ENCODE data around the gene CDK18. TPM values are rescaled to one million over a fixed set of nuclear protein-coding genes. Genes with fewer than 3 reads are reported as not detected.

The CDK18 gene
- total and polyA plus RNA-seq, 10 of the 15 experiments (the other 5 are each of a cell fraction or from before 2014, with no cell fraction given), result 0.13 to 4.4 (median 0.52) TPM; not detected in 2

GRCh38 chr1:205492201-205492667 is 12.2 kb upstream of the CDK18 start (continued):
- TF ChIP-seq, protein P1, sequence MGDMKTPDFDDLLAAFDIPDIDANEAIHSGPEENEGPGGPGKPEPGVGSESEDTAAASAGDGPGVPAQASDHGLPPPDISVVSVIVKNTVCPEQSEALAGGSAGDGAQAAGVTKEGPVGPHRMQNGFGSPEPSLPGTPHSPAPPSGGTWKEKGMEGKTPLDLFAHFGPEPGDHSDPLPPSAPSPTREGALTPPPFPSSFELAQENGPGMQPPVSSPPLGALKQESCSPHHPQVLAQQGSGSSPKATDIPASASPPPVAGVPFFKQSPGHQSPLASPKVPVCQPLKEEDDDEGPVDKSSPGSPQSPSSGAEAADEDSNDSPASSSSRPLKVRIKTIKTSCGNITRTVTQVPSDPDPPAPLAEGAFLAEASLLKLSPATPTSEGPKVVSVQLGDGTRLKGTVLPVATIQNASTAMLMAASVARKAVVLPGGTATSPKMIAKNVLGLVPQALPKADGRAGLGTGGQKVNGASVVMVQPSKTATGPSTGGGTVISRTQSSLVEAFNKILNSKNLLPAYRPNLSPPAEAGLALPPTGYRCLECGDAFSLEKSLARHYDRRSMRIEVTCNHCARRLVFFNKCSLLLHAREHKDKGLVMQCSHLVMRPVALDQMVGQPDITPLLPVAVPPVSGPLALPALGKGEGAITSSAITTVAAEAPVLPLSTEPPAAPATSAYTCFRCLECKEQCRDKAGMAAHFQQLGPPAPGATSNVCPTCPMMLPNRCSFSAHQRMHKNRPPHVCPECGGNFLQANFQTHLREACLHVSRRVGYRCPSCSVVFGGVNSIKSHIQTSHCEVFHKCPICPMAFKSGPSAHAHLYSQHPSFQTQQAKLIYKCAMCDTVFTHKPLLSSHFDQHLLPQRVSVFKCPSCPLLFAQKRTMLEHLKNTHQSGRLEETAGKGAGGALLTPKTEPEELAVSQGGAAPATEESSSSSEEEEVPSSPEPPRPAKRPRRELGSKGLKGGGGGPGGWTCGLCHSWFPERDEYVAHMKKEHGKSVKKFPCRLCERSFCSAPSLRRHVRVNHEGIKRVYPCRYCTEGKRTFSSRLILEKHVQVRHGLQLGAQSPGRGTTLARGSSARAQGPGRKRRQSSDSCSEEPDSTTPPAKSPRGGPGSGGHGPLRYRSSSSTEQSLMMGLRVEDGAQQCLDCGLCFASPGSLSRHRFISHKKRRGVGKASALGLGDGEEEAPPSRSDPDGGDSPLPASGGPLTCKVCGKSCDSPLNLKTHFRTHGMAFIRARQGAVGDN (IDR thresholded peaks at IDR 0.05), result no peak
- TF ChIP-seq SUPT20H (IDR thresholded peaks at IDR 0.05; ENCODE audit: borderline replicate concordance, control insufficient read depth, low read depth, low read length), result no peak

- RAD21 ChIA-PET (ENCODE audit: unreplicated experiment), result interaction anchor here (0.5 to 11.2 kb wide), 6 partner anchors 31 to 220 kb away, joined by 3 to 342 read pairs (median 4); no protein-coding TSS in a partner anchor
- TF ChIP-seq, protein P2, sequence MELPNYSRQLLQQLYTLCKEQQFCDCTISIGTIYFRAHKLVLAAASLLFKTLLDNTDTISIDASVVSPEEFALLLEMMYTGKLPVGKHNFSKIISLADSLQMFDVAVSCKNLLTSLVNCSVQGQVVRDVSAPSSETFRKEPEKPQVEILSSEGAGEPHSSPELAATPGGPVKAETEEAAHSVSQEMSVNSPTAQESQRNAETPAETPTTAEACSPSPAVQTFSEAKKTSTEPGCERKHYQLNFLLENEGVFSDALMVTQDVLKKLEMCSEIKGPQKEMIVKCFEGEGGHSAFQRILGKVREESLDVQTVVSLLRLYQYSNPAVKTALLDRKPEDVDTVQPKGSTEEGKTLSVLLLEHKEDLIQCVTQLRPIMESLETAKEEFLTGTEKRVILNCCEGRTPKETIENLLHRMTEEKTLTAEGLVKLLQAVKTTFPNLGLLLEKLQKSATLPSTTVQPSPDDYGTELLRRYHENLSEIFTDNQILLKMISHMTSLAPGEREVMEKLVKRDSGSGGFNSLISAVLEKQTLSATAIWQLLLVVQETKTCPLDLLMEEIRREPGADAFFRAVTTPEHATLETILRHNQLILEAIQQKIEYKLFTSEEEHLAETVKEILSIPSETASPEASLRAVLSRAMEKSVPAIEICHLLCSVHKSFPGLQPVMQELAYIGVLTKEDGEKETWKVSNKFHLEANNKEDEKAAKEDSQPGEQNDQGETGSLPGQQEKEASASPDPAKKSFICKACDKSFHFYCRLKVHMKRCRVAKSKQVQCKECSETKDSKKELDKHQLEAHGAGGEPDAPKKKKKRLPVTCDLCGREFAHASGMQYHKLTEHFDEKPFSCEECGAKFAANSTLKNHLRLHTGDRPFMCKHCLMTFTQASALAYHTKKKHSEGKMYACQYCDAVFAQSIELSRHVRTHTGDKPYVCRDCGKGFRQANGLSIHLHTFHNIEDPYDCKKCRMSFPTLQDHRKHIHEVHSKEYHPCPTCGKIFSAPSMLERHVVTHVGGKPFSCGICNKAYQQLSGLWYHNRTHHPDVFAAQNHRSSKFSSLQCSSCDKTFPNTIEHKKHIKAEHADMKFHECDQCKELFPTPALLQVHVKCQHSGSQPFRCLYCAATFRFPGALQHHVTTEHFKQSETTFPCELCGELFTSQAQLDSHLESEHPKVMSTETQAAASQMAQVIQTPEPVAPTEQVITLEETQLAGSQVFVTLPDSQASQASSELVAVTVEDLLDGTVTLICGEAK (IDR thresholded peaks at IDR 0.05; ENCODE audit: borderline replicate concordance), result no peak
- TF ChIP-seq ETV6 (conservative IDR thresholded peaks at IDR 0.05 in 1 of 2, IDR thresholded peaks at IDR 0.05 in 1 of 2; ENCODE audit: borderline replicate concordance in 1 of 2, low read depth in 1 of 2) (no peak), MAX (IDR thresholded peaks at IDR 0.05; ENCODE audit: low read depth, low read length) (no peak), RCOR1 (conservative IDR thresholded peaks at IDR 0.05; ENCODE audit: low read depth, low read length) (no peak), ZNF217 (IDR thresholded peaks at IDR 0.05) (no peak)
- TF ChIP-seq, protein P1 (IDR thresholded peaks at IDR 0.05), result no peak
Observed at GRCh38 chr1:205492774-205493173, 11.7 kb upstream of the CDK18 start.

More at GRCh38 chr1:205492774-205493173, 11.7 kb upstream of the CDK18 start:
- WGBS (ENCODE audit: insufficient coverage, insufficient replicate concordance, low lambda C conversion rate, missing lambda C conversion rate), result 3% methylated on average over 7 of the region's 7 CpGs
- Histone ChIP-seq H3K4me3 (no peak overlapping the region), H3K27ac (ENCODE audit: control insufficient read depth, insufficient read depth) (no peak overlapping the region), H3K4me2 (ENCODE audit: control insufficient read depth, insufficient read depth) (no peak overlapping the region), H3K27me3 (replicated peaks in 1 of 2; ENCODE audit: control insufficient read depth in 2 of 2, insufficient read depth in 2 of 2, low read length in 1 of 2) (peaks cover 4% of the 10 kb centered on the region in 2 experiments; a peak in 3 of 4 replicates), H3K36me3 (ENCODE audit: control insufficient read depth in 2 of 2, insufficient read depth in 2 of 2, low read length in 1 of 2) (no peaks in the 10 kb centered on the region), H3K9me3 (replicated peaks; ENCODE audit: control insufficient read depth, insufficient read depth, low read length) (no peaks in the 10 kb centered on the region), H3K9ac (ENCODE audit: control insufficient read depth, insufficient read depth, low read length) (no peak overlapping the region), H3K79me2 (ENCODE audit: control insufficient read depth, insufficient read depth, low read length) (no peaks in the 10 kb centered on the region), H4K20me1 (ENCODE audit: control insufficient read depth, insufficient read depth) (no peaks in the 10 kb centered on the region), H2AFZ (ENCODE audit: control insufficient read depth, low read depth, low read length) (no peak overlapping the region), H3K4me1 (ENCODE audit: control insufficient read depth, insufficient read depth, low read length) (no peaks in the 10 kb centered on the region)
- SMC1A ChIA-PET (ENCODE audit: uncharacterized antibody, unreplicated experiment), result interaction anchor here (0.9 to 17.0 kb wide), 5 partner anchors 10 to 165 kb away, joined by 3 to 319 read pairs (median 6); no protein-coding TSS in a partner anchor
- FAIRE-seq (no peak), DNase-seq (ENCODE audit: low read depth, low spot score) (no peak), ATAC-seq (no peak)
- CTCF ChIA-PET, result interaction anchor here (0.8 to 22.4 kb wide), 9 partner anchors 8 to 168 kb away, joined by 3 to 891 read pairs (median 7); partner anchors contain the start of gene CDK18
- in situ Hi-C loops (cut with MboI) (no loop called here), intact Hi-C loops (cut with micrococcal nuclease; ENCODE audit: unreplicated experiment) (no loop called here)
- POLR2A ChIA-PET, result interaction anchor here (1.0 to 1.6 kb wide), 2 partner anchors 24 to 219 kb away, joined by 3 read pairs; no protein-coding TSS in a partner anchor
- BruUV-seq (replicated peaks), result no TSS peak

Measured in GM12878 (cell line).